ENCODE data around the gene UAP1L1.

GRCh38 chr9:137077758-137078693 is 709 bp downstream of the UAP1L1 start:
- TF ChIP-seq CTCF (IDR thresholded peaks at IDR 0.05): no peak
- no peak for TF ChIP-seq ZFX (IDR thresholded peaks at IDR 0.05; ENCODE audit: borderline replicate concordance)
